Mesenchymal stem cell (in vitro differentiated cells and primary cell): ENCODE results near the gene WDR64.
"Not testable (repeated sequence)": the region's sequence is repeated elsewhere in the genome, so short reads cannot be mapped to it uniquely, and the experiment has no call there.

Source experiments
- DNase-seq: peaks from one replicate; pipeline ENCODE4 v3.0.0-alpha.2; 2013
- H2AFZ ChIP-seq: one replicate; pipeline ENCODE4 v1.6.1; 2013; ENCODE audit warnings: low read depth, mild to moderate bottlenecking, control low read depth, inconsistent platforms, low read length, moderate library complexity
- H2AK5ac ChIP-seq: 2 replicates; pipeline ENCODE4 v1.6.1; 2013; ENCODE audit warnings: low read length, moderate library complexity, mild to moderate bottlenecking, inconsistent platforms; ENCODE audit not compliant: severe bottlenecking
- H2BK120ac ChIP-seq: one replicate; pipeline ENCODE4 v1.6.1; 2013; ENCODE audit warnings: low read depth, mild to moderate bottlenecking, inconsistent platforms, low read length, moderate library complexity
- H2BK12ac ChIP-seq, 2 experiments: one replicate each; pipeline ENCODE4 v1.6.1; 2013; ENCODE audit warnings: inconsistent platforms in 2 of 2, low read length in 2 of 2, mild to moderate bottlenecking in 2 of 2, moderate library complexity in 2 of 2, control low read depth in 1 of 2
- H2BK15ac ChIP-seq: one replicate; pipeline ENCODE4 v1.6.1; 2013; ENCODE audit warnings: mild to moderate bottlenecking, low read depth, inconsistent platforms; ENCODE audit not compliant: poor library complexity, severe bottlenecking
- H2BK5ac ChIP-seq: 2 replicates; pipeline ENCODE4 v1.6.1; 2013; ENCODE audit warnings: low read depth, mild to moderate bottlenecking, low read length, control low read depth, inconsistent platforms; ENCODE audit not compliant: poor library complexity, severe bottlenecking
- H3K14ac ChIP-seq, 2 experiments: one replicate each; pipeline ENCODE4 v1.6.1; 2013; ENCODE audit warnings: inconsistent platforms in 2 of 2, low read length in 2 of 2, control low read depth in 1 of 2, mild to moderate bottlenecking in 1 of 2, moderate library complexity in 1 of 2
- H3K18ac ChIP-seq, 2 experiments: one replicate each; pipeline ENCODE4 v1.6.1; 2013; ENCODE audit warnings: inconsistent platforms in 2 of 2, low read length in 2 of 2, control low read depth in 1 of 2, low read depth in 1 of 2, mild to moderate bottlenecking in 1 of 2
- H3K23ac ChIP-seq, 2 experiments: one replicate each; pipeline ENCODE4 v1.6.1; 2013; ENCODE audit warnings: inconsistent platforms in 2 of 2, low read length in 2 of 2, mild to moderate bottlenecking in 2 of 2, moderate library complexity in 2 of 2, control low read depth in 1 of 2
- H3K27ac ChIP-seq: 2 replicates; pipeline ENCODE4 v1.5.1; 2013; ENCODE audit warnings: mild to moderate bottlenecking, moderate library complexity, low read length, control low read depth, inconsistent platforms; ENCODE audit not compliant: poor library complexity, severe bottlenecking
- H3K27me3 ChIP-seq, 2 experiments: 2 replicates each; pipeline versions ENCODE4 v1.6.1 to v1.7.0; 2013; ENCODE audit warnings: low read length in 2 of 2, mild to moderate bottlenecking in 2 of 2, moderate library complexity in 2 of 2, control low read depth in 1 of 2, inconsistent platforms in 1 of 2; ENCODE audit not compliant: control insufficient read depth in 1 of 2, insufficient read depth in 1 of 2
- H3K36me3 ChIP-seq, 2 experiments: 2 replicates each; pipeline versions ENCODE4 v1.6.1 to v1.7.0; 2013; ENCODE audit warnings: low read length in 2 of 2, control low read depth in 1 of 2, inconsistent platforms in 1 of 2, low read depth in 1 of 2, mild to moderate bottlenecking in 1 of 2; ENCODE audit not compliant: insufficient read depth in 2 of 2, control insufficient read depth in 1 of 2
- H3K4ac ChIP-seq, 2 experiments: one replicate each; pipeline ENCODE4 v1.6.1; 2013; ENCODE audit warnings: inconsistent platforms in 2 of 2, low read length in 2 of 2, mild to moderate bottlenecking in 2 of 2, moderate library complexity in 2 of 2, control low read depth in 1 of 2, low read depth in 1 of 2
- H3K4me1 ChIP-seq: 2 replicates; pipeline ENCODE4 v1.6.1; 2013; ENCODE audit warnings: low read depth, low read length, control low read depth; ENCODE audit not compliant: control insufficient read depth, insufficient read depth
- H3K4me2 ChIP-seq: 2 replicates; pipeline ENCODE4 v1.6.1; 2013; ENCODE audit warnings: low read length, mild to moderate bottlenecking, inconsistent platforms; ENCODE audit not compliant: poor library complexity, severe bottlenecking
- H3K4me3 ChIP-seq, 2 experiments: 2 replicates each; pipeline versions ENCODE4 v1.5.1 to v1.7.0; 2013; ENCODE audit warnings: low read length in 2 of 2, mild to moderate bottlenecking in 2 of 2, control low read depth in 1 of 2, low read depth in 1 of 2; ENCODE audit not compliant: insufficient read depth in 1 of 2
- H3K79me1 ChIP-seq: replicated peaks from 2 replicates; pipeline ENCODE4 v1.6.1; 2013; ENCODE audit warnings: mild to moderate bottlenecking, control low read depth, low read length, inconsistent platforms; ENCODE audit not compliant: poor library complexity, severe bottlenecking
- H3K9ac ChIP-seq: 2 replicates; pipeline ENCODE4 v1.7.0; 2013; ENCODE audit warnings: mild to moderate bottlenecking, low read length, moderate library complexity
- H3K9me3 ChIP-seq: 2 replicates; pipeline ENCODE4 v1.7.0; 2013; ENCODE audit warnings: mild to moderate bottlenecking, low read length; ENCODE audit not compliant: control insufficient read depth
- H4K8ac ChIP-seq: one replicate; pipeline ENCODE4 v1.6.1; 2013; ENCODE audit warnings: inconsistent platforms, mild to moderate bottlenecking, low read length, moderate library complexity
- H4K91ac ChIP-seq: one replicate; pipeline ENCODE4 v1.6.1; 2013; ENCODE audit warnings: mild to moderate bottlenecking, low read length, inconsistent platforms
- WGBS: methylation state at CpG from one replicate; pipeline ENCODE4 v1.1.7; 2013; ENCODE audit warnings: mixed read lengths; 5-methylcytosine and 5-hydroxymethylcytosine counted together

Gene WDR64

GRCh38 chr1:241681861-241682448 lies 29.9 kb downstream of the WDR64 start:
- H2BK120ac ChIP-seq, H4K8ac ChIP-seq, H3K79me1 ChIP-seq, H4K91ac ChIP-seq, H3K9me3 ChIP-seq, H3K4ac ChIP-seq, H3K36me3 ChIP-seq, H3K14ac ChIP-seq, H2AFZ ChIP-seq, H3K9ac ChIP-seq, H2BK12ac ChIP-seq, H3K4me1 ChIP-seq, H3K4me3 ChIP-seq, H3K27ac ChIP-seq, H2AK5ac ChIP-seq, H3K18ac ChIP-seq, DNase-seq, H2BK15ac ChIP-seq, H2BK5ac ChIP-seq, H3K23ac ChIP-seq, H3K4me2 ChIP-seq: not testable (repeated sequence)
- WGBS = 66% methylated on average over 3 of the region's 4 CpGs
- peaks cover 0 to 11% of the 10 kb centered on the region in 2 experiments for H3K27me3 ChIP-seq

GRCh38 chr1:241682921-241683320 lies 30.8 kb downstream of the WDR64 start:
- Histone ChIP-seq H2AFZ (no peak overlapping the region), H3K4me3 (no peak overlapping the region), H4K91ac (no peak overlapping the region), H3K18ac (no peak overlapping the region), H3K27ac (no peak overlapping the region), H2BK5ac (no peak overlapping the region), H3K27me3 (peaks cover 0 to 11% of the 10 kb centered on the region in 2 experiments), H3K4me2 (no peak overlapping the region), H2BK12ac (no peak overlapping the region), H3K9me3 (no peaks in the 10 kb centered on the region), H2BK120ac (no peak overlapping the region), H4K8ac (no peak overlapping the region), H3K23ac (no peak overlapping the region), H3K36me3 (no peaks in the 10 kb centered on the region), H3K4ac (no peak overlapping the region), H2AK5ac (no peak overlapping the region), H3K14ac (no peak overlapping the region), H2BK15ac (no peak overlapping the region), H3K4me1 (no peaks in the 10 kb centered on the region), H3K79me1 (no peaks in the 10 kb centered on the region), H3K9ac (no peak overlapping the region)
- 100% methylated on average over 1 of the region's 2 CpGs for WGBS
- DNase-seq = no peak

GRCh38 chr1:241684108-241684507 lies 32.0 kb downstream of the WDR64 start:
- WGBS = no CpG with 5 or more reads among the region's 1 CpG

GRCh38 chr1:241688940-241689368 lies 36.9 kb downstream of the WDR64 start:
- no peak overlapping the region for H2BK12ac ChIP-seq
- H2BK120ac ChIP-seq = no peak overlapping the region
- no peaks in the 10 kb centered on the region for H3K4me1 ChIP-seq
- H3K9me3 ChIP-seq = peaks cover 6% of the 10 kb centered on the region
- H4K91ac ChIP-seq = no peak overlapping the region
- no peak overlapping the region for H2AFZ ChIP-seq
- peak; percentile 18 for DNase-seq
- no peaks in the 10 kb centered on the region for H3K79me1 ChIP-seq
- no peak overlapping the region for H2AK5ac ChIP-seq
- no peak overlapping the region for H3K23ac ChIP-seq
- H3K9ac ChIP-seq = no peak overlapping the region
- no peak overlapping the region for H3K14ac ChIP-seq
- no peak overlapping the region for H3K4ac ChIP-seq
- no peak overlapping the region for H3K4me2 ChIP-seq
- no peaks in the 10 kb centered on the region for H3K27me3 ChIP-seq
- peak overlapping the region; percentile 4 for H3K27ac ChIP-seq
- 21% methylated on average over 2 of the region's 2 CpGs for WGBS
- H3K4me3 ChIP-seq = no peak overlapping the region
- H3K36me3 ChIP-seq = no peaks in the 10 kb centered on the region
- no peak overlapping the region for H3K18ac ChIP-seq
- no peak overlapping the region for H4K8ac ChIP-seq
- no peak overlapping the region for H2BK15ac ChIP-seq
- no peak overlapping the region for H2BK5ac ChIP-seq

More at GRCh38 chr1:241684108-241684507, 32.0 kb downstream of the WDR64 start:
- H3K9ac ChIP-seq = no peak overlapping the region
- H3K9me3 ChIP-seq = no peaks in the 10 kb centered on the region
- H4K8ac ChIP-seq = no peak overlapping the region
- no peak overlapping the region for H4K91ac ChIP-seq
- no peak overlapping the region for H3K18ac ChIP-seq
- no peak overlapping the region for H2BK120ac ChIP-seq
- no peak overlapping the region for H3K27ac ChIP-seq
- no peak for DNase-seq
- no peak overlapping the region for H2BK12ac ChIP-seq
- H2BK15ac ChIP-seq = no peak overlapping the region
- no peak overlapping the region for H3K4me3 ChIP-seq
- H3K14ac ChIP-seq = no peak overlapping the region
- no peak overlapping the region for H2BK5ac ChIP-seq
- no peaks in the 10 kb centered on the region for H3K36me3 ChIP-seq
- H3K79me1 ChIP-seq = no peaks in the 10 kb centered on the region
- H3K27me3 ChIP-seq = peaks cover 0 to 9% of the 10 kb centered on the region in 2 experiments
- no peak overlapping the region for H3K4ac ChIP-seq
- no peak overlapping the region for H3K23ac ChIP-seq
- no peak overlapping the region for H3K4me2 ChIP-seq
- H2AFZ ChIP-seq = no peak overlapping the region
- no peaks in the 10 kb centered on the region for H3K4me1 ChIP-seq
- H2AK5ac ChIP-seq = no peak overlapping the region
